ENCODE results near the gene ZFPM1.

Gene ZFPM1

DNA sequence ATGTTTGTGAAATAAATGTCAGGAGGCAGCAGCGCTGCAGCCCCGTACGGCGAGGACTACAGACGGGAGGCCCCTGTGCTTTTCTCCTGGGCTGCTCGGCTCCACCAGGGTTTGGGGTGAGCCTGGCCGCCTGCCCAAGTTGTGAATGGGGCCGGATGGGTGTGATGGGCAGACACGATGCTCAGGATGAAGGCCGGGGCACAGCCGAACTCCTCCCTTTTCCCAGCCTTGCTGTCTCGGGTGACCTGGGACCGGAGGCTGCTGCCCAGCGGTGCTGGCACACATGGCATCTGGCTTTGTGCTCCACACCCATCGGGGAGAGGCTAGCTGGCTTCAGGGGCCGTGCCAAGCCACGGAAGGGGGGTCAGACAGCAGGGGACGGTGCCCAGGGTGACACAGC is 34.2 kb upstream of the ZFPM1 start:
- no peak for DNase-seq

DNA sequence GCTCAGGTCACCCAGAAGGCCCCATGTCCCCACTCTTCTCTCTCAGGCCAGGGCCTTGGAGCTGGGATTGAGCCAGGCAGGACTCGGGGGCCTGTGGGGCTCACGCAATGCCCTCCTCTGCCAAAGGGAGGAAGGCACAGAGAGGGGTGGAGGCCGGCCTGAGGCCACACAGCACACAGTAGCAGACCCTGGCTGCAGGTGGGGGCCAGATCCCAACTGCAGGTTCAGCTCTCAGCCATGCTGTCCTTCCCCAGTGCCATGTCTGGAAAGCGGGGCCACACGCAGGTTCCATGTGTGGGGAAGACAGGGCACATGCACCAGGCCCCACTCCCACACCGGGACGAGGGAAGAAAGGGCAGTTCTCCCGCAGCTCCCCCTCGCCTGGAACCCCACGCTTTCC is 33.3 kb upstream of the ZFPM1 start:
- no peak for DNase-seq

DNA sequence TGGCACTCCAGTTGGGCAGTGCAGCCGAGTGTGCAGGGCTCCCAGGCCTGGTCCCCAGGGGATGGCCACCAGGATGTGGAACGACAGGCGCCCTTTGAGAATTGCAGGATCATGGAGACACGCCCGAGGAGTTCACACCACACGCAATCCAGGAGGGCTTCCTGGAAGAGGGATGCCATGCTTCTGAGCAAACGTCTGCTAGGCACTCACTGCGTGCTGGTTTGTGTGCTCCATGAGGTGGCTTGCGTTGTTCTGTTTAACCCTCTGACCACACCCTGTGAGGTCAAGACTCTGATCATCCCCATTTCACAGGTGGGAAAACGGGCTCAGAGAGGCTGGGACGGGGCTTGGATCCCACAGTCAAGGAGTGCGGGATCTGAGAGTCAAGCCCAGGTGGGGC is 32.6 kb upstream of the ZFPM1 start:
- no peak for DNase-seq

DNA sequence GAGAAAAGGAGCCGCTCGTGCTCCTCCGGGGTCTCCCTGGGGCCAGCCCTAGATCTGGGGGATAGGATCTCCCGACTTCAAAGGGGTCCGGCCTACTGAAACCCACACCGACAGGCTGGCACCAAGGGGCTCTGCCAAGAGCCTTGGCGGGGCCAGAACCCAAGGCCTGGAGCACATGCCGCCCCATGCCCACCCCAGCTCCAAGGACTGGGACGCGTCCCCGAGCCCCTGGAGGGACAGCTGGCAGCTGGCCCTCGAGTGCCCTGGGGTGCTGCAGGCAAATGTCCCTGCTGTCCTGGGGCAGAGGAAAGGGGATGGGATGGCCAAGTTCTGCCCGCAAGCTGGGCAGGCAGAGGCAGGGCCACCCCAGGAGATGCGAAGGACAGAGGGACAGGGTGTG is 31.8 kb upstream of the ZFPM1 start:
- no peak for DNase-seq

DNA sequence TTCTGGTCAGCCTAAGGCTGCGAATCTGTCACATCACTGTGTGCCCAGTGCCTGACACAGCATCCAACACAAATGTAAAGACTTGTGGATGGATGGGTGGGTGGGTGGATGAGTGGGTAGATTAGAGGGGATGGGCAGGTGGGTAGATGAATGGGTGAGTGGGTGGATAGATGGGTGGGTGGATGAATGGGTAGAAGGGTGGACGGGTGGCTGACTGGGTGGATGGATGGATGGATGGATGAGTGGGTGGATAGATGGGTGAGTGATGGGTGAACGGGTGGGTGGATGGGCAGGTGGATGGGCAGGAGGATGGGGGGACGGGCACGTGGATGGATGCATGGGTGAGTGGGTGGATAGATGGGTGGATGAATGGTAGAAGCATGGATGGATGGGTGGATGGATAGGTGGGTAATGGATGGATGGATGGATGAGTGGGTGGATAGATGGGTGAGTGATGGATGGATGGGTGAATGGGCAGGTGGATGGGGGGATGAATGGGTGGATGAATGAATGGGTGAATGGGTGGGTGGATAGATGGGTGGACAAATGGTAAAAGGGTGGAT is 31.1 kb upstream of the ZFPM1 start:
- no peak for DNase-seq

DNA sequence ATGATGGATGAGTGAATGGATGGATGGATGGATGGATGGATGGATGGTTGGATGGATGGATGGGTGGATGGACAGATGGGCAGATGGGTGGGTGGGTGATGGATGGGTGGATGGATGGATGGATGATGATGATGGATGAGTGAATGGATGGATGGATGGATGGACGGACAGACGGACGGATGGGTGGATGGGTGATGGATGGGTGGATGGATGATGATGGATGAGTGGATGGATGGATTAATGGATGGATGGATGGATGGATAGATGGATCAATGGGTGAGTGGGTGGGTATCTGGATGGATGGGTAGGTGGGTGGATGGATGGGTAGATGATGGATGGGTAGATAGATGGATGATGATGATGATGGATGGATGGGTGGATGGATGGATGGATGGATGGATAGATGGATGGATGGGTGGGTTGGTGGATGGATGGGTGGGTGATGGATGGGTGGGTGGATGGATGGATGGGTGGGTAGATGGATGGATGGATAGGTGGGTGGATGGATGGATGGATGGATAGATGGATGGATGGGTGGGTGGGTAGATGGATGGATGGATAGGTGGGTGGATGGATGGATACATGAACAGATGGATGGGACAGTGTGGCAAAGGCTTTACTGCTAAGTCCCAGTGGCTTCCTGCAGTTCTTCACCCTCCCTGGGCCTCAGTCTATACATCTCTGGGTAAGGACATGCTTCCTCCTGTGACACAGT is 30.2 kb upstream of the ZFPM1 start:
- DNase-seq = no peak

DNA sequence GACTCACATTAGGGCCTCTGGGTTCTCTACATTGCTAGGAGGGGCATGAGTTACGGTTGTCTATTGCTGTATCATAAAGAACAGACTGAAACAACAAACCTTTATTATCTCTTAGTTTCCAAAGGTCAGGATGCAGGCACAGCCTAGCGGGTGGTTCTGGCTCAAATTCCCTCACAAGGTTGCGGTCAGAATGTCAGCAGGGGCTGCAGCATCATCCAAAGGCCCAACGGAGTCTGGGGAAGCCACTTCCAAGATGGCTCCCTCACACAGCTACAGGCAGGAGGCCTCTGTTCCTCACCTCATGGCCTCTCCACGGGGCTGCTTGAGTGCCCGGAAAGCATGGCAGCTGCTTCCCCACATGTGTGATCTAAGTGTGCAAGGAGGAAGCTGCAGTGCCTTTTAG is 29.6 kb upstream of the ZFPM1 start:
- DNase-seq = no peak

DNA sequence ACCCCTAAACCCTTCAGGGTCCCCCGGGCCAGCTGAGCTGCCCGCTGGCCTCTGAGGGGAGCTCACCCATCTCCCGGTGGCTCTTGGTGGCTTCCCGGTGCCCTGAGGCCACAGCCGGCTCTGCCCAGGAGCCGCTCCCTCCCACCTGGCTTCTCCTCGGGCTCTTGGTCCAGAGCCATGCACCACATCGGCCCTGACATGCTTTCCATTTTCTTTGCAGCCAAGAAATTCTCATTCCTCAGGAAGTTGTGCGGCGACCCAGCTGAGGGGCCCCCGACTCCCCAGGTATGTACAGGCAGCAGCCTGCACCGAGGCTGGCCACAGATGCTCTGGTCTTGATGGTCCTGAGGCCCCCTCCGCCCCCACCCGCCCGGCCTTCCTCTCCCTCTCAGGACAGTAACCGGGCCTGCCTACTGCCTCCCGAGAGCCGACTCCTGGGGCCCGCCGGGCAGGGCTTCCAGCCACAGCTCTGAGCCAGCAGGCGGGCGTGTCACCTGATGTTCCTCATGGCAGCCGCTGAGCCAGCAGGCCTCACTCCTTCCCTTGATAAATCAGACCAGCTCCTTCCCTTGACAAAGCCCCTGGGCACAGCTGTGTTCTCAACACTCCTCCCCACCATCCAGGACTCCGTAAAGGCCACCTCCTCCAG is 28.4 kb upstream of the ZFPM1 start:
- no peak for DNase-seq

DNA sequence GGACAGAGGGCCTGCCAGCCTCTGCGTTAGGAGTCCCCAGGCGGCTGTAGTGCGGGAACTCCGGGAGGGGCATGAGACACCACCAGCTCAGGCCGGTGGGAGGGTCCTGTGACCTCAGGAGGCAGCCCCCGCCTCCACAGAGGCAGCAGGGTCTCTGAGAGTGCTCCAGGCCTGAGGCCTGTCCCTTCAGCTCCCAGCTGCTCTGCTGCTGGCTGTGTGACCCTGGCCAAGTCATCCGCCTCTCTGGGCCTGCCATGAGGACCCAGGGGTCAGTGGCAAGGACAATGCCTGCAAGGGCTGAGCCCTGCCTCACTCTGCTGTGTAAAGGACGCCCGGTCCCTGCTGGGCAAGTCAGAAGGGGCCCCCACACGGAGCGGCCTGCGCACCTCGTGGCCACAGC is 27.1 kb upstream of the ZFPM1 start:
- no peak for DNase-seq

DNA sequence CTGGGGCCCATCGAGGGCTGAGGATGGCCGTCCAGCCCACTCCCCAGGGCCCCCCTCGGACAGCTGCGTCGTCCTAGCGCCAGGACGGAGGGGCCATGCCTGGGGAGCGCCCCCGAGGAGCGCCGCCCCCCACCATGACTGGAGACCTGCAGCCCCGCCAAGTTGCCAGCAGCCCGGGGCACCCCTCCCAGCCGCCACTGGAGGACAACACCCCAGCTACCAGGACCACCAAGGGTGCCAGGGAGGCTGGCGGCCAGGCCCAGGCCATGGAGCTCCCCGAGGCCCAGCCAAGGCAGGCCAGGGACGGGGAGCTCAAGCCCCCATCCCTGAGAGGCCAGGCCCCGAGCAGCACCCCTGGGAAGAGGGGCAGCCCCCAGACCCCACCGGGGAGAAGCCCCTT is 25.7 kb upstream of the ZFPM1 start:
- DNase-seq = no peak

DNA sequence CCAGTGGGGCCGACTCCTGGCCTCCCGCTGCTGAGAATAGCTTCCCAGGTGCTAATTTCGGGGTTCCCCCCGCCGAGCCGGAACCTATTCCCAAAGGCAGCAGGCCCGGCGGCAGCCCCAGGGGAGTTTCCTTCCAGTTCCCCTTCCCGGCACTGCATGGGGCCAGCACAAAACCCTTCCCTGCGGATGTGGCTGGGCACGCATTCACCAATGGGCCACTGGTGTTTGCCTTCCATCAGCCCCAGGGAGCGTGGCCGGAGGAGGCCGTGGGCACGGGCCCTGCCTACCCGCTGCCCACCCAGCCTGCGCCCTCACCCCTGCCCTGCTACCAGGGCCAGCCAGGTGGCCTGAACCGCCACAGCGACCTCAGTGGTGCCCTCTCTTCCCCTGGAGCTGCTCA is 24.9 kb upstream of the ZFPM1 start:
- DNase-seq = no peak

DNA sequence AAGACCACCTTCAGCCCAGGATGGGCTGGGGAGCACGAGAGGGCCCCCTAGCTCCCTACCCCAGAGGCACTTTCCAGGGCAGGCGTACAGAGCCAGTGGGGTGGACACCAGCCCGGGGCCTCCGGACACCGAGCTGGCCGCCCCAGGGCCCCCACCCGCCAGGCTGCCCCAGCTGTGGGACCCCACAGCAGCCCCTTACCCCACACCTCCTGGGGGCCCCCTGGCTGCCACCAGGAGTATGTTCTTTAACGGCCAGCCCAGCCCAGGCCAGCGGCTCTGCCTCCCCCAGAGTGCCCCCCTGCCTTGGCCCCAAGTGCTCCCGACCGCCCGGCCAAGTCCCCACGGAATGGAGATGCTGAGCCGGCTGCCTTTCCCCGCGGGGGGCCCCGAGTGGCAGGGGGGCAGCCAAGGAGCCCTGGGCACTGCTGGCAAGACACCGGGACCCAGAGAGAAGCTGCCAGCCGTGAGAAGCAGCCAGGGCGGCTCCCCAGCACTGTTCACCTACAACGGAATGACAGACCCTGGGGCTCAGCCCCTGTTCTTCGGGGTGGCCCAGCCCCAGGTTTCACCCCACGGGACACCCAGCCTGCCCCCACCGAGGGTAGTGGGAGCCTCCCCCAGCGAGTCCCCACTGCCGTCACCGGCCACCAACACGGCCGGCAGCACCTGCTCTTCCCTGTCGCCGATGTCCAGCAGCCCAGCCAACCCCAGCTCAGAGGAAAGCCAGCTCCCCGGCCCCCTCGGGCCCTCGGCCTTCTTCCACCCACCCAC is 24.3 kb upstream of the ZFPM1 start:
- no peak for DNase-seq

DNA sequence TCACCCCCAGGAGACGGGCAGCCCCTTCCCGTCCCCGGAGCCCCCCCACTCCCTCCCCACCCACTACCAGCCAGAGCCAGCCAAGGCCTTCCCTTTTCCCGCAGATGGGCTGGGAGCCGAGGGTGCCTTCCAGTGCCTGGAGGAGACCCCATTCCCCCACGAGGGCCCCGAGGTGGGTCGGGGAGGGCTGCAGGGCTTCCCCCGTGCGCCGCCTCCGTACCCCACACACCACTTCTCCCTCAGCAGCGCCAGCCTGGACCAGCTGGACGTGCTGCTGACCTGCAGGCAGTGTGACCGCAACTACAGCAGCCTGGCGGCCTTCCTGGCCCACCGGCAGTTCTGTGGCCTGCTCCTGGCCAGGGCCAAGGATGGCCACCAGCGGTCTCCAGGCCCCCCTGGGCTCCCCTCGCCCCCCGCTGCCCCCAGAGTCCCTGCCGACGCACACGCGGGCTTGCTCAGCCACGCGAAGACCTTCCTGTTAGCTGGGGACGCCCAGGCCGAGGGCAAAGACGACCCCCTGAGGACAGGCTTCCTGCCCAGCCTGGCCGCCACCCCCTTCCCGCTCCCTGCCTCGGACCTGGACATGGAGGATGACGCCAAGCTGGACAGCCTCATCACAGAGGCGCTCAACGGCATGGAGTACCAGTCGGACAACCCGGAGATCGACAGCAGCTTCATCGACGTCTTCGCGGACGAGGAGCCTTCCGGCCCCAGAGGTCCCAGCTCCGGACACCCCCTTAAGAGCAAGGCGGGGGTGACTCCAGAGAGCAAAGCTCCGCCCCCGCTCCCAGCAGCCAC is 23.5 kb upstream of the ZFPM1 start:
- no peak for DNase-seq

DNA sequence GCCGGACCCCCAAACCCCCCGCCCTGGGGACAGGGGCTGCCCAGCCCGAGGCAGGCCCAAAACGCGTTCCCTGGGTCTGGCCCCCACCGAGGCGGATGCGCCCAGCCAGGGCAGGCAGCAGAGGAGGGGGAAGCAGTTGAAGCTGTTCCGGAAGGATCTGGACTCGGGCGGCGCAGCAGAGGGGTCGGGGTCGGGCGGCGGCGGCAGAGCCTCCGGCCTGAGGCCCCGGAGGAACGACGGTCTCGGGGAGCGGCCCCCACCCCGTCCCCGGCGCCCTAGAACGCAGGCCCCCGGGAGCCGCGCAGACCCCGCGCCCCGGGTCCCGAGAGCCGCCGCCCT is 22.9 kb upstream of the ZFPM1 start:
- DNase-seq = no peak

DNA sequence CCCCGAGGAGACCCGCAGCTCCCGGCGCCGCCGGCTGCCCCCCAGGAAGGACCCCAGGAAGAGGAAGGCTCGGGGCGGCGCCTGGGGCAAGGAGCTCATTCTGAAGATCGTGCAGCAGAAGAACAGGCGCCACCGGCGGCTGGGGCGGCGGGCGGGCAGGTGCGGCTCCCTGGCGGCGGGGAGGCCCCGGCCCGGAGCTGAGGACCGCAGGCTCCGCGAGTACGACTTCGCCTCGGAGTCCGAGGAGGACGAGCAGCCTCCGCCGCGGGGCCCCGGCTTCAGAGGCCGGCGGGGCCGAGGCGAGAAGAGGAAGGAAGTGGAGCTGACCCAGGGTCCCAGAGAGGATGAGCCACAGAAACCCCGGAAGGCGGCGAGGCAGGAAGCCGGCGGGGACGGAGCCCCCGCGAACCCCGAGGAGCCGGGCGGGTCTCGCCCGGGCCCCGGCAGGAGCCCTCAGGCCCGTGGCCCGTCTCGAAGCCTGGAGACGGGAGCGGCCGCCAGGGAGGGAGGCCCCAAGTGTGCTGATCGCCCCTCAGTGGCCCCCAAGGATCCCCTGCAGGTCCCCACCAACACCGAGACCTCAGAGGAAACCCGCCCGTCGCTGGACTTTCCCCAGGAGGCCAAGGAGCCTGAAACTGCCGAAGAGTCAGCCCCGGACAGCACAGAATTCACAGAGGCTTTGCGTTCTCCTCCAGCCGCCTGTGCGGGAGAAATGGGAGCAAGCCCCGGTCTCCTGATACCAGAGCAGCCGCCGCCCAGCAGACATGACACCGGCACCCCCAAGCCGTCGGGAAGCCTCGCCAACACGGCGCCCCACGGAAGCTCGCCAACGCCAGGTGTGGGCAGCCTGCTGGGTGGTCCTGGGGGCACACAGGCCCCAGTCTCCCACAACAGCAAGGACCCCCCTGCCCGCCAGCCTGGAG is 22.3 kb upstream of the ZFPM1 start:
- no peak for DNase-seq

DNA sequence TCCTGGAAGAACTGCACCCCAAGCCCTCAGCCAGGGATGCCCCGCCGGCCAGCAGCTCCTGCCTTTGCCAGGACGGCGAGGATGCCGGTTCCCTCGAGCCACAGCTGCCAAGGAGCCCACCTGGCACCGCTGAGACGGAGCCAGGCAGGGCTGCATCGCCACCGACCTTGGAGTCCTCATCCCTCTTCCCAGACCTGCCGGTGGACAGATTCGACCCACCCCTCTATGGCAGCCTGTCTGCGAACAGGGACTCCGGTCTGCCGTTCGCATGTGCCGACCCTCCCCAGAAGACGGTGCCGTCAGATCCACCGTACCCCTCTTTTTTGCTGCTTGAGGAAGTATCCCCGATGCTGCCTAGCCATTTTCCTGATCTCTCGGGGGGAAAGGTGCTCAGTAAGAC is 21.4 kb upstream of the ZFPM1 start:
- no peak for DNase-seq

DNA sequence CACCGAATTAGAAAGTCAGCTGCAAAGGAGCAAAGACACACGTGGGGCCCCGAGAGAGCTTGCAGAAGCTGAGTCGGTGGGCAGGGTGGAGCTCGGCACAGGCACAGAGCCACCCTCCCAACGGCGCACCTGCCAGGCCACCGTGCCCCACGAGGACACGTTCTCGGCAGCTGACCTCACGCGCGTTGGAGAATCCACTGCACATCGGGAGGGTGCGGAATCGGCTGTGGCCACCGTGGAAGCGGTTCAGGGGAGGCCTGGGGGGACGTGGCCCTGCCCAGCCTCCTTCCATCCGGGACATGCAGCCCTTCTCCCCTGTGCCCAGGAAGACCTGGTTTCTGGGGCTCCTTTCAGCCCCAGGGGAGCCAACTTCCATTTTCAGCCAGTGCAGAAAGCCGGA is 20.9 kb upstream of the ZFPM1 start:
- no peak for DNase-seq

DNA sequence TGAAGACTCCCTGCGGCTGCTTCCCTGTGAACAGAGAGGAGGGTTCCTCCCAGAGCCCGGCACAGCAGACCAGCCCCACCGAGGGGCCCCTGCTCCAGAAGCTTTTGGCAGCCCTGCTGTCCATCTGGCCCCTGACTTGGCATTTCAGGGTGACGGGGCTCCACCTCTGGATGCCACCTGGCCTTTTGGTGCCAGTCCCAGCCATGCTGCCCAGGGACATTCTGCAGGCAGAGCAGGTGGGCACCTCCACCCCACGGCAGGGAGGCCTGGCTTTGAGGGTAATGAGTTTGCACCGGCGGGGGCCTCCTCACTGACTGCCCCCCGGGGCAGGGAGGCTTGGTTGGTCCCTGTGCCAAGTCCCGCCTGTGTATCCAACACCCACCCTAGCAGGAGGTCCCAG is 20.3 kb upstream of the ZFPM1 start:
- no peak for DNase-seq

DNA sequence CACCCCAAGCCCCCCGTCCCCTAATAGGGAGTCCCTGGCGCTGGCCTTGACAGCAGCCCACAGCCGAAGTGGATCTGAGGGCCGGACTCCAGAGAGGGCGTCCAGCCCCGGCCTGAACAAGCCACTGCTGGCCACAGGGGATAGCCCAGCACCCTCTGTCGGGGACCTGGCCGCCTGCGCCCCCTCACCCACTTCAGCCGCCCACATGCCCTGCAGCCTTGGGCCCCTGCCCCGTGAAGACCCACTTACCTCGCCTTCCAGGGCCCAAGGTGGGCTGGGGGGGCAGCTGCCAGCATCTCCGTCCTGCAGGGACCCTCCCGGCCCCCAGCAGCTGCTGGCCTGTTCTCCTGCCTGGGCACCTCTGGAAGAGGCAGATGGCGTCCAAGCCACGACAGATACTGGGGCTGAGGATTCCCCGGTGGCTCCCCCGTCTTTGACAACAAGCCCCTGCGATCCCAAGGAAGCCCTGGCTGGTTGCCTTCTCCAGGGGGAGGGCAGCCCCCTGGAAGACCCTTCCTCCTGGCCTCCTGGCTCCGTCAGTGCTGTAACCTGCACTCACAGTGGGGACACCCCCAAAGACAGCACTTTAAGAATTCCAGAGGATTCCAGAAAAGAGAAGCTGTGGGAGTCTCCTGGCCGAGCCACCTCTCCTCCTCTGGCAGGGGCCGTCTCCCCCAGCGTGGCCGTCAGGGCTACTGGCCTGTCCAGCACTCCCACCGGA is 19.3 kb upstream of the ZFPM1 start:
- DNase-seq = no peak

DNA sequence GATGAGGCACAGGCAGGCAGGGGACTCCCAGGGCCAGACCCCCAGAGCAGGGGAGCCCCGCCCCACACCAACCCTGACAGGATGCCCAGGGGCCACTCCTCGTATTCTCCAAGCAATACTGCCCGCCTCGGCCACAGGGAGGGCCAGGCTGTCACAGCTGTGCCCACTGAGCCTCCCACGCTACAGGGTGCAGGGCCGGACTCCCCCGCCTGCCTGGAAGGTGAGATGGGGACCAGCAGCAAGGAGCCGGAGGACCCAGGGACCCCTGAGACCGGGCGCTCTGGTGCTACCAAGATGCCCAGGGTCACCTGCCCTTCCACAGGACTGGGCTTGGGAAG is 18.8 kb upstream of the ZFPM1 start:
- no peak for DNase-seq

DNA sequence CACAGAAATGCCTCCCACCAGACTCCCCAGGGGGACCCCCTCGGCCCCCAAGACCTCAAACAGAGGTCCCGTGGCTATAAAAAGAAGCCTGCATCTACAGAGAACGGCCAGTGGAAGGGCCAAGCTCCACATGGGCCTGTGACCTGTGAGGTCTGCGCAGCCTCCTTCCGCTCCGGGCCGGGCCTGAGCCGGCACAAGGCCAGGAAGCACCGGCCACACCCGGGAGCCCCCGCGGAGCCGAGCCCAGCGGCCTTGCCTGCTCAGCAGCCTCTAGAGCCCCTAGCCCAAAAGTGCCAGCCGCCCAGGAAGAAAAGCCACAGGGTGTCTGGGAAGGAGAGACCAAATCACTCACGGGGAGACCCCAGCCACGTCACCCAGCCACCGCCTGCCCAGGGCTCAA is 18.3 kb upstream of the ZFPM1 start:
- no peak for DNase-seq
